NK-92 treated with Interleukin-12 subunit alpha and Interleukin-12 subunit beta, amount 100 ng/mL, for 24 hours (cell line): ENCODE results near the gene ZCCHC24.

Experiments used
- DNase-seq: peaks from one replicate; lab custom pipeline; 2025; lab: John Stamatoyannopoulos, UW

Gene ZCCHC24

GRCh38 chr10:79361726-79362397 lies 83.6 kb downstream of the ZCCHC24 start:
- DNase-seq, result no peak

DNA sequence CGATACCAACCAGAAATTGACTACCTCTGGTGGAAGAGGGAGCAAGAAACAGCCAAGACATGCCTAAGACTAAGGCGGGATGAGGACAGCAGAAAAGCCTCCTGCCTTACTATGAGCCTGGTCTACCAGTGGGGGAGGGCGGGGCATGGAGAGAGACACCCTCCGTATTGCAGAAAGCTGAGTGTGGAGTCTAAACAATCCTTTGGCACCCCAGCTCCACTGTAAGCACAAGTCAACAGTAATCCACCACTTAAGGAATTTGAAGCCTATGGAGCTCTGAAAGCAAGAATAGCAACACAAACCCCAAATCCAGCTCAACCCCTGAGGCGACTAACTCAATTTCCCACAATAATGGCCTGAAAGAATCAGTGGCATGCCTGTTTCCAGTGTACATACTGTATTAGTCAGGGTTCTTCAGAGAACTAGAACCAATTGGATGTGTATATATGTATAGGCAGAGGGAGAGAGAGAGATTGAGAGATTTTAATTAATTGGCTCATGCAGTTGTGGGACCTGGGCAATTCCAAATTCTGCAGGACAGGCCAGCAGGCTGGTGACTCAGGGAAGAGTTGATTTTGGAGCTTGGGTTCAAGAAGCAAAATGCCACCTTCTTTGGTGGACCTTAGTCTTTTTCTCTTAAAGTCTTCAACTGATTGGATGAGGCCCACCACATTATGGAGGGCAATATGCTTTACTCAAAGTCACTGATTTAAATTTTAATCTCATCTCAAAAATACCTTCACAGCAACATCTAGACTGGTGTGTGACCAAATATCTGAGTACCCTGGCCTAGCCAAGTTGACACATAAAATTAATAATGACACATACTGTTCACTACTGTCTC lies 84.7 kb downstream of the ZCCHC24 start:
- DNase-seq, result no peak

DNA sequence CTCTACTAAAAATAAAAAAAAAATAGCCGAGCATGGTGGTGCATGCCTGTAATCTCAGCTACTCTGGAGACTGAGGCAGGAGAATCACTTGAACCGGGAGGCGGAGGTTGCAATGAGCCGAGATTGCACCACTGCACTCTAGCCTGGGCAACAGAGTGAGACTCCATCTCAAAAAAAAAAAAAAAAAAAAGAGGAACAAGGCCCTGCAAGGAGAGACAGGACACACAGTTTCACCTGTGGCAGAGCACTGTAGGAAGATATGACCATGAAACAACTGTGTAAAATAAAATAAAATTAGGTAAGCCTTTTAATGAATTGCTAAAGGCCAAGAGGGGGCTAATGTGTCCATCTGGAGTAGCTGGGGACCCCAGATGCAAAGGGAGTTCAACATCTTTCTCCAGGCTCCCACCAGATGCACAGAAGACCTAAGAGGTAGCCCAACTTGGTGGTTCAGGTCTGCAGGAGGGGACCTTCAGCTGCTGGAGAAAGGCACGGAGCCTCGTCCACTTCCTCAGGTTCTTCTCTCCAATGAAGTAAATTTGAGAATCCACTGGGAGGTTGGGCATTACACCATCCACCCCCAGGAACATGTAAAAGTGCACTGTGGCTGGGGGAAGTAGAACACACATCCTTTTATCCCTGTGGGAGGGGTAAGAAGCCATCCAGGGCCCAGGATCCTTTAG lies 85.5 kb downstream of the ZCCHC24 start:
- no peak for DNase-seq

DNA sequence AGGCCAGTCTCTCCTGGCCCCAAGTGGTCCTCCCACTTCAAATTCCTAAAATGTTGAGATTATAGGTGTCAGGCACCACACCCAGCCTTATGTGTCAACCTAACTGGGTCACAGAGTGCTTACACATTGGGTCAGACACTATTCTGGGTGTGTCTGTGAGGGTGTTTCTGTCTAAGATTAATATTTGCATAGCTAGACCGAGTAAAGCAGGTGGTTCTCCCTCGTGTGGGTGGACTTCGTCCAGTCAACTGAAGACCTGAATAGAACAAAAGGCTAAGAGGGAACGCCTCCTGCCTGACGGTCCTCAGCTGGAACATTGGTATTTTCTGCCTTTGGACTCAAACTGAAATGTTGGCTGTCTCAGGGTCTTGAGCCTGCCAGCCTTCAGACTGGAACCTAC lies 86.6 kb downstream of the ZCCHC24 start:
- no peak for DNase-seq

GRCh38 chr10:79357180-79357579 lies 88.2 kb downstream of the ZCCHC24 start:
- DNase-seq, result no peak

GRCh38 chr10:79356104-79356503 lies 89.3 kb downstream of the ZCCHC24 start:
- no peak for DNase-seq

GRCh38 chr10:79355420-79356017 lies 89.9 kb downstream of the ZCCHC24 start:
- no peak for DNase-seq

DNA sequence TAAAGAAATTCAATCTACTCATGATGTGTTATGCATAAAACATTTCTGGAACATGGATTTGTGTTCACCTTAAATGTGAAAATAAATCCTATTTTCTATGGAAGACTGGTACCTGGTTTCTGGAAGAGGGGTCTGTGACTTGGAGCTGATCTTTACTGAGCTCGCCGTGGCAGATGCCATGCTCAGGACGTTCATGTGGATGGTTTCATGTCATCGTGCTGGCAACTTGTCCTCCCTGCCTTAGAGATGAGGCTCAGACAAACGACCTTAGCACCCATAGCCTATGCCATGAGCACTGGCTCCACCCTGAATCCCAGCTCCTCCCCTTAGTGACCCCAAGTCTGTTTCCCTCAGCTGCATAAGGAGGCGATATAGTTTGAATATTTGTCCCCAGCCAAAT lies 90.8 kb downstream of the ZCCHC24 start:
- no peak for DNase-seq

DNA sequence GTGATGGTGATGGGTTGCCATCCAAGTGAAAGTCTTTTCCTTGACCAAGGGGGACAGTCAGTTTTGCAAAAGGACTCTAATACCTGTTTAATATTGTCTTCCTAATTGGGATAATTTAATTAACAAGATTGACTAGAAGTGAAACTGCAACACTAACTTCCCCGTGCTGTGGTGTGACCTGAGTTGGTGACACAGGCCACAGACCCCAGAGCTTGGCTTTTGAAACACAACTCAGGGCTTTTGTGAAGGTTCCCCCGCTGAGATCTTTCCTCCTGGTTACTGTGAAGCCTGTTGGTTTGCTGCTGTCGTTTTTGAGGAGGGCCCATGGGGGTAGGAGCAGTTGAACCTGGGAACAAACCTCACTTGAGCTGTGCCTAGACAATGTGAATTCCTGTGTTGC lies 91.3 kb downstream of the ZCCHC24 start:
- no peak for DNase-seq

DNA sequence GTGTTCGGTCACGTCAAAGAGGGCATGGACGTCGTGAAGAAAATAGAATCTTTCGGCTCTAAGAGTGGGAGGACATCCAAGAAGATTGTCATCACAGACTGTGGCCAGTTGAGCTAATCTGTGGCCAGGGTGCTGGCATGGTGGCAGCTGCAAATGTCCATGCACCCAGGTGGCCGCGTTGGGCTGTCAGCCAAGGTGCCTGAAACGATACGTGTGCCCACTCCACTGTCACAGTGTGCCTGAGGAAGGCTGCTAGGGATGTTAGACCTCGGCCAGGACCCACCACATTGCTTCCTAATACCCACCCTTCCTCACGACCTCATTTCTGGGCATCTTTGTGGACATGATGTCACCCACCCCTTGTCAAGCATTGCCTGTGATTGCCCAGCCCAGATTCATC lies 91.7 kb downstream of the ZCCHC24 start:
- no peak for DNase-seq

- no peak for DNase-seq
Measured at GRCh38 chr10:79353000-79353406, 92.4 kb downstream of the ZCCHC24 start.

DNA sequence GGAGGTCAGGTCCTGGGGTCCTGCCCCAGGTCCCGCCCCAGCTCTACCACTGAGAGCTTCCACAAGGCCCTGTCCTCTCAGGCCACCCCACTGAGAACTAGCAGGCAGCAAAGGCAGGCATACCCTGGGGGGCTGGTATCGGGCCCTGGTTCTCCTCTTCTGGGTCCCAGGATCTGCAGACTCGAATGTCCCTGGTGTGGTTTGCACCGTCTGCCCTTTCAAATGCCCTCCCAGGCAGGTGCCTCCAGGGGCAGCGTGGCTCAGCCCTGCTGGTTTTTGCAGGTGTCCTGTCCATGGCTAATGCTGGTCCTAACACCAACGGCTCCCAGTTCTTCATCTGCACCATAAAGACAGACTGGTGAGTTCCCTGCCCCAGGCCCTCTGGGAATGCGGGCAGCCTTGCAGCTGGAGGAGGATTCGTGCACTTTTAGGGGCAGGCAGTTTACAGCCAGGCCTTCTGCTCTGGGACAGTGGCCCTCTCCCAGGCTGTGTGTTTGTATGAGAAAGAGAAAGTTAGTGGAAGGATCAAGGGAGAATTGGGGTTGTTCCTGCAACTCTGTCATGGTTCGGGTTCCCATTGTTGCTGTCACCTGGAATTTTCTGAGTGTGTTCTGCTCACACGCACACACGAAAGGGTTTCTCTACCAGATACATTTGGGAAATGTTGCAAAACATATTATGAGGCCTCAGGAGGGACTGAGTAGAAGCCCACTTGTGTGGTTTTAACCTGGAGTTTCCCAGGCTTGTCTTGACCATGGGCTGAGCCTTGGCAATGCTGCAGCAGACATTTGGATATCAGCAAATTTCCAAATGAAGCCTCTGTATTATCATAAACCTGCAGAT lies 93.2 kb downstream of the ZCCHC24 start:
- no peak for DNase-seq

DNA sequence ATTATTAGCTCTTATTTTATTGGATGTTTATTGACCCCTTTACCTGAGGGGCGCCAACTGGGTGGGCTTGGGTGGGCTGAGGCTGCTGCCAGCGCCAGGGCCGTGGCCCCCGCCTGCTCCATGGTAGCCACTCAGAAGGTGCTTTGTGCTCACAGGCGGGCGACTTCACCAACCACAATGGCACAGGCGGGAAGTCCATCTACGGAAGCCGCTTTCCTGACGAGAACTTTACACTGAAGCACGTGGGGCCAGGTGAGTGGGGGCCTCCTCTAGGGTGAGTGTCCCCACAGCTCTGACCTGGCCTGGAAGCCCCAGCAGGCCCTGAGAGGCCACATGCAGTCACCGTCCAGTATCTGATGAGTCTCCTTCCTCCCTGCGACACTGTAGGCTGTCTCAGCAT lies 94.1 kb downstream of the ZCCHC24 start:
- DNase-seq, result no peak

- no peak for DNase-seq
Measured at GRCh38 chr10:79350407-79351154, 94.8 kb downstream of the ZCCHC24 start.

DNA sequence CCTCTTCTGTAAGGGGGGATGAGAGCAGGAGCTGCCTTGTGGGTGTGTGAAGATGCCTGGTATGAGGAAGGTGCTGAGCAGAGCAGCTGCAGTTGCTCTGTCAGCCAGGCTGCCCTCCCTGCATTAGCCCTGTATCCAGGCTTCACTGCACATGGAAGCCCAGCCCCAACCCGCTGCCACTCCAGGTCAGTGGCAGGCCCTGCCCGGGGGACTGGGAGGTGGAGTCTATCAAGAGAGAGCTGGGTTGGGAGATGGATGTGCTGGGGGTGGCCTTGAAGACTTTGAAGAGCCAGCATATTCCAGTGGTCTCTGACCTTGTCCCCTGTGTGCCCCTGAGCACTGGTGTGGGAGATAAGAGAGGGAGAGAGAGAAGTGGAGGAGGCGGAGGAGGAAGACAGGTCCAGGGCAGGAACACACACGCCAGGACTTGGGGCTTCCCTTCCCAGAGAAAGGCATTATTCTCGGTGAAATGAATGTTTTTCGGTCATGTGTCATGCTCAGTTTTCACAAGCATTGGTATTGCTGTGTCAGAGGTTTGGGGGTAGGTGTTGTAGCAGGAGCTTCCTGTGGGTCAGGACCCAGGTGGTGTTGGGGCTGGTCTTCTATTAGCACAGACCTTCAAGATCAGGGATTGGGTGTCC lies 95.5 kb downstream of the ZCCHC24 start:
- DNase-seq, result no peak

DNA sequence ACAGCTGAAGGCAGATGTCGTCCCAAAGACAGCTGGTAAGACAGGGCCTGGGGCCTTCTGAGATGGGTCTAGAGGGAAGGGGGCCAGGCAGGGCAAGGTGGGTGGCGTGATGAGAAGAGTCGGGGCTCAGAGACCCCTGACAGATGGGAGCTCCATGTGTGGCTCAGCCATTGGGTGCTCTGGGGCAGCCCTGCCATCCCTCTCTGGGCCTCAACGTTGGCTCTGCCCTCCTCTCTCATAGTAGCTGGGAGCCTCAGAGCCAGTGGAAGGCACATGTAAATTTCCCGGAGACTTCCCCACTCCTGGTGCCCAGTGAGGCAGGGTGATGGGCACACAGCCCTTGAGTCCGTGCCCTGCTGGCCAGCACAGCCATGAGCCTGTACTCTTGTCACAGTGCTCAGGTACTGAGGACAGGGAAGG lies 96.3 kb downstream of the ZCCHC24 start:
- DNase-seq, result no peak

DNA sequence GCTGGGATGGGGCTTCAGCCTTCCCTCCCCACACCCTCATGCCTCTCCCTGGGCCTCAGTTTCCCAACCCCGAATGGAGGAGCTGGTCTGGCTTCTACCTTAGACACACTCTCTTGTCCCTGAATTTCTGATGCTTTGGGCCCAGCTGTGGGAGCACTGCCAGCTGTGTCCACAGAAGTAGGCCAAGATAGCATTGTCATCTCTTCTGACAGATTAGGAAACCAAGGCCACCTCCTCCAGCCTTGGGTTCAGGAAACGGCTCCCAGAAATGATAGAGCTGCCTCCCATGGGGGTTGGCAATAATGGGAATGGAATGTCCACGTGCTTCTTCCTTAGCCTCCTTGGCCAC lies 96.8 kb downstream of the ZCCHC24 start:
- DNase-seq, result no peak

- peak; percentile 77 for DNase-seq
Measured at GRCh38 chr10:79347894-79348639, 97.4 kb downstream of the ZCCHC24 start.

DNA sequence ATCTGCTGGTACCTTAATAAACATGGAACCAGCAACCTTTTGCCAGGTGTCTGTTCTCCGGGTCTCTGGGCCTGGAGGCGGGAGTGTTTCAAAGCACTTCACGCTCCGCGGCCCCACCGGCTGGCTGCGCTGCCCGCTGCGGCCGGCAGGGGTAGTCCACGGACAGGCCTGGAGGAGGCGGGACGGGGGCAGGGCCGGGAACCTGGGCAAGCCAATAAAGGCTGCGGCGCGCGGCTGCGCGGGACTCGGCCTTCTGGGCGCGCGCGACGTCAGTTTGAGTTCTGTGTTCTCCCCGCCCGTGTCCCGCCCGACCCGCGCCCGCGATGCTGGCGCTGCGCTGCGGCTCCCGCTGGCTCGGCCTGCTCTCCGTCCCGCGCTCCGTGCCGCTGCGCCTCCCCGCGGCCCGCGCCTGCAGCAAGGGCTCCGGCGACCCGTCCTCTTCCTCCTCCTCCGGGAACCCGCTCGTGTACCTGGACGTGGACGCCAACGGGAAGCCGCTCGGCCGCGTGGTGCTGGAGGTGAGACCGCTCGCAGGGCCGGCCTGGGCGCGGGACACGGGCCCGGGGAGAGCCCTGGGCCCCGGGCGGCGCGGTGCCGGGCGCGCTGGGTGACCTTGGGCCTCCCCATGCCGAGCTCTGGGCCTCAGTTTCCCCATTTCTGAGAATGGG lies 98.1 kb downstream of the ZCCHC24 start, which contains the start of gene PPIF:
Gene PPIF, plus strand, starts transcription at position 244 of the 668 bp plus-strand sequence. Its CDS starts 80 bp downstream, at position 324.
- peak; percentile 87 for DNase-seq
